K562 (cell line): ENCODE data around the gene AGAP1. TPM values are rescaled to one million over a fixed set of nuclear protein-coding genes. Genes with fewer than 3 reads are reported as not detected.

ENCODE experiments used
- ATAC-seq: fragments of 200-7000 bp; cut with Tn5 transposase; 3 replicates; pipeline ENCODE4 v1.9.1; 2020; ENCODE audit warnings: moderate library complexity
- BruUV-seq: library from RNA; stranded (reverse); fragments of 400-500 nt; replicated peaks from 2 replicates; lab custom pipeline; 2021; lab: Mats Ljungman, UMichigan
- CTCF ChIA-PET: fragments of 300-600 bp; formaldehyde crosslinking; extraction: SDS; loops from one replicate; lab custom pipeline; 2021; ENCODE audit warnings: low intra/inter-chr PET ratio; lab: Yijun Ruan, JAX
- POLR2A ChIA-PET: fragments of 300-600, 350-650 bp; sonication (Branson Sonifier 250); formaldehyde crosslinking; extraction: SDS; loops from one replicate; lab custom pipeline; 2021; ENCODE audit warnings: antibody characterized with exemption, inconsistent platforms; lab: Yijun Ruan, JAX
- DNase-seq, 4 experiments: peaks; one replicate each; pipeline versions ENCODE4 v3.0.0 to v3.0.0-alpha.2; 2011 to 2018; ENCODE audit warnings: low spot score in 3 of 4, mixed read lengths in 3 of 4; ENCODE audit errors: extremely low read depth in 1 of 4
- FAIRE-seq: peaks from 2 replicates; lab custom pipeline; 2011; peaks lifted over from hg19 to GRCh38; lab: Jason Lieb, UNC
- H2AFZ ChIP-seq: 2 replicates; pipeline ENCODE4 v1.6.0; 2011; ENCODE audit warnings: low read depth, low read length, control low read depth, inconsistent platforms
- H3K27ac ChIP-seq: fragments of 200-600 bp; 3 replicates; pipeline ENCODE4 v1.8.0; 2011; ENCODE audit warnings: low read depth, mild to moderate bottlenecking, control low read depth, inconsistent platforms, low read length, moderate library complexity, mixed read lengths; ENCODE audit errors: extremely low read depth
- H3K27me3 ChIP-seq, 2 experiments: fragments of 300-600 bp in 1 of 2; 2 replicates in 1 of 2; 3 replicates in 1 of 2; pipeline versions ENCODE4 v1.6.0 to v1.8.0; 2011; ENCODE audit warnings: inconsistent platforms in 2 of 2, low read length in 2 of 2, mild to moderate bottlenecking in 1 of 2, mixed read lengths in 1 of 2, moderate library complexity in 1 of 2; ENCODE audit not compliant: control insufficient read depth in 2 of 2, insufficient read depth in 2 of 2
- H3K36me3 ChIP-seq: fragments of 300-600 bp; 3 replicates; pipeline ENCODE4 v1.8.0; 2011; ENCODE audit warnings: mild to moderate bottlenecking, low read length, inconsistent platforms; ENCODE audit not compliant: control insufficient read depth, insufficient read depth
- H3K4me1 ChIP-seq, 2 experiments: fragments of 200-600 bp in 1 of 2; replicated peaks in 1 of 2; 2 replicates in 1 of 2; 3 replicates in 1 of 2; pipeline versions ENCODE4 v1.5.1 to v1.8.0; 2011; ENCODE audit warnings: inconsistent platforms in 2 of 2, low read length in 2 of 2, mild to moderate bottlenecking in 1 of 2, mixed read lengths in 1 of 2, moderate library complexity in 1 of 2; ENCODE audit not compliant: control insufficient read depth in 2 of 2, insufficient read depth in 2 of 2
- H3K4me2 ChIP-seq: 2 replicates; pipeline ENCODE4 v1.6.1; 2011; ENCODE audit warnings: low read length, control low read depth, inconsistent platforms, mixed read lengths; ENCODE audit not compliant: insufficient read depth
- H3K4me3 ChIP-seq: fragments of 200-600 bp; sonication (generic), shearing (Covaris generic); 2 replicates; pipeline ENCODE4 v1.5.1; 2016; ENCODE audit warnings: control low read depth, inconsistent platforms
- H3K79me2 ChIP-seq: fragments of 200-600 bp; 3 replicates; pipeline ENCODE4 v1.8.0; 2011; ENCODE audit warnings: low read length, inconsistent platforms; ENCODE audit not compliant: control insufficient read depth, insufficient read depth
- H3K9ac ChIP-seq, 2 experiments: 2 replicates each; pipeline versions ENCODE4 v1.6.0 to v1.6.1; 2011; ENCODE audit warnings: low read depth in 2 of 2, low read length in 2 of 2, control low read depth in 1 of 2, inconsistent platforms in 1 of 2, mild to moderate bottlenecking in 1 of 2, mixed read lengths in 1 of 2; ENCODE audit not compliant: insufficient read depth in 1 of 2
- H3K9me1 ChIP-seq: one replicate; pipeline ENCODE4 v1.6.0; 2011; ENCODE audit warnings: inconsistent platforms, mild to moderate bottlenecking, low read length, moderate library complexity; ENCODE audit not compliant: control insufficient read depth, insufficient read depth
- H3K9me3 ChIP-seq: replicated peaks from 2 replicates; pipeline ENCODE4 v1.5.1; 2011; ENCODE audit warnings: low read depth, low read length, inconsistent platforms; ENCODE audit not compliant: control insufficient read depth, insufficient read depth
- H4K20me1 ChIP-seq: replicated peaks from 2 replicates; pipeline ENCODE4 v1.6.1; 2011; ENCODE audit warnings: low read length, inconsistent platforms, mixed read lengths; ENCODE audit not compliant: control insufficient read depth, insufficient read depth
- ARHGAP35 ChIP-seq: fragments of 450-650 bp; IDR thresholded peaks from 2 replicates; pipeline ENCODE4 v1.6.1; 2018; ENCODE audit not compliant: partially characterized antibody
- FOXP1 ChIP-seq: sonication (generic); formaldehyde crosslinking; IDR thresholded peaks from 2 replicates; pipeline ENCODE4 v1.8.0; 2022; ENCODE audit warnings: mild to moderate bottlenecking, missing genetic modification reagents
- NR1H2 ChIP-seq: sonication (generic); formaldehyde crosslinking; IDR thresholded peaks from 2 replicates; pipeline ENCODE4 v1.4.0; 2020; ENCODE audit warnings: mild to moderate bottlenecking, missing genetic modification reagents
- RBBP5 ChIP-seq: fragments of 200-600 bp; sonication (generic); IDR thresholded peaks from 2 replicates; pipeline ENCODE4 v1.6.1; 2012; ENCODE audit warnings: borderline replicate concordance, mild to moderate bottlenecking, low read length, control low read depth, inconsistent platforms; ENCODE audit not compliant: insufficient read depth, poor library complexity, severe bottlenecking
- ZKSCAN3 ChIP-seq: fragments of 250-450 bp; sonication (Bioruptor Pico); IDR thresholded peaks from 2 replicates; pipeline ENCODE4 v1.4.0; 2020
- ZNF121 ChIP-seq: sonication (generic); formaldehyde crosslinking; conservative IDR thresholded peaks from 2 replicates; pipeline ENCODE4 v1.8.0; 2022; ENCODE audit warnings: missing genetic modification reagents
- WGBS: fragments of 100-300 bp; shearing (Covaris generic); methylation state at CpG from one replicate; pipeline ENCODE4 v1.1.6; 2016; ENCODE audit warnings: low coverage, mixed read lengths; ENCODE audit not compliant: insufficient coverage; ENCODE audit errors: missing lambda C conversion rate; 5-methylcytosine and 5-hydroxymethylcytosine counted together
- in situ Hi-C: fragments of 300-500 bp; cut with MboI; formaldehyde crosslinking; loops from 4 replicates; pipeline ENCODE4 v1.15.0; 2018; ENCODE audit warnings: inconsistent platforms, mixed read lengths
- intact Hi-C: fragments of 100-400 bp; cut with micrococcal nuclease; formaldehyde crosslinking; loops from 2 replicates; pipeline ENCODE4 v1.14.2; 2022
- polyA plus RNA-seq, 8 experiments: library from polyadenylated mRNA; depleted of rRNA in 4 of 8; stranded (reverse) in 5 of 8; unstranded in 3 of 8; fragments of >200 nt; fragmentation: Nextera tagmentation in 2 of 8; fragmentation: Illumina TruSeq in 1 of 8; extraction: Ambion mirVana in 2 of 8; extraction: Trizol in 1 of 8; gene quantifications; 2 replicates each; pipeline versions ENCODE4 v1.2.1 to v1.2.3, GENCODE V29; 2011 to 2014; ENCODE audit warnings: inconsistent platforms in 1 of 8, missing spikeins in 1 of 8
- total RNA-seq, 7 experiments: library from RNA; depleted of rRNA in 6 of 7; stranded (reverse); fragments of >200 nt in 6 of 7; fragmentation: Illumina TruSeq in 2 of 7; extraction: Trizol in 2 of 7; gene quantifications; 2 replicates each; pipeline versions ENCODE4 v1.2.1 to v1.2.3, GENCODE V29; 2011 to 2021; ENCODE audit warnings: low replicate concordance in 1 of 7
- TF ChIP-seq, protein P1 (sequence below): fragments of 450-650 bp; formaldehyde crosslinking; conservative IDR thresholded peaks from 2 replicates; pipeline ENCODE4 v1.4.0; 2022; ENCODE audit warnings: mild to moderate bottlenecking, missing genetic modification characterization

AGAP1 gene
- total and polyA plus RNA-seq, 9 of the 15 experiments (the other 6 are each of a cell fraction or from before 2014, with no cell fraction given) = 1.3 to 24.0 (median 10.6) TPM

DNA sequence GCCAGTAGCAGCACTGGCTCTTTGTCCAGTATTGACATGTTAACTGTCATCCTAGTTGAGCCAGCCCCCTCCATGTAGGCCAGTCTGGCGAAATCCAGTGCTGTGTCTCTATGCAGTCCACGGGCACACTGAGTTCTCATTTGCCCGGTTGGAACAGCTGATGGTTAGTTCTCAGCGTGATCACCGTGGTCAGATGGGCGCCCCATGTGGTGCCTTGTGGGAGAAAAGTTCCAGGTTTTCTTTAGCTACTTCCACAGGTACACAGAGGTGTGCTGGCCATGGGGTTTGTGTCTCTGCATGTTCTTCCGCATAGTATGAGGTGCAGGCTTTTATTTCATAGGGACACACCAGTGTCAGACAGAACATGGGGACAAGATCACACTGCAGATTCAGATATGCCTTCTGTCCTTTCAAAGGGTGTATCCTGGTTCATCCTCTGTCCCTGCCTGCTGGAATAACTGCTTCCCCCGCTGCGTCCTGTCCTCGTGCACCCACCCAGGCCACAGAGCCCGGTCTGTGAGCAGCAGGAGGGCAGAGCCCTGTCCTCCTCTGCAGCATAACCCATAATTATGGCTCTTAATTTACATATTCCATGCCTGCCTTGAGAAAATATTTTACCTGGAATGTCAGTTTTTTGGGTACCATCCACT, 340.3 kb downstream of the AGAP1 start:
- POLR2A ChIA-PET = no interaction called here
- WGBS = 87% methylated on average over 11 of the region's 11 CpGs
- H4K20me1 ChIP-seq = no peaks in the 10 kb centered on the region
- H3K27ac ChIP-seq = no peak overlapping the region
- CTCF ChIA-PET = no interaction called here
- H3K4me1 ChIP-seq = no peaks in the 10 kb centered on the region
- FAIRE-seq = no peak
- TF ChIP-seq NR1H2 (CRISPR knock-in tag) (no peak), FOXP1 (no peak), ZKSCAN3 (no peak), ARHGAP35 (no peak), RBBP5 (no peak), ZNF121 (CRISPR knock-in tag) (no peak)
- TF ChIP-seq, protein P1, sequence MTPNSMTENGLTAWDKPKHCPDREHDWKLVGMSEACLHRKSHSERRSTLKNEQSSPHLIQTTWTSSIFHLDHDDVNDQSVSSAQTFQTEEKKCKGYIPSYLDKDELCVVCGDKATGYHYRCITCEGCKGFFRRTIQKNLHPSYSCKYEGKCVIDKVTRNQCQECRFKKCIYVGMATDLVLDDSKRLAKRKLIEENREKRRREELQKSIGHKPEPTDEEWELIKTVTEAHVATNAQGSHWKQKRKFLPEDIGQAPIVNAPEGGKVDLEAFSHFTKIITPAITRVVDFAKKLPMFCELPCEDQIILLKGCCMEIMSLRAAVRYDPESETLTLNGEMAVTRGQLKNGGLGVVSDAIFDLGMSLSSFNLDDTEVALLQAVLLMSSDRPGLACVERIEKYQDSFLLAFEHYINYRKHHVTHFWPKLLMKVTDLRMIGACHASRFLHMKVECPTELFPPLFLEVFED (CRISPR knock-in tag) = no peak
- intact Hi-C loops = no loop called here
- in situ Hi-C loops = no loop called here
- no peaks in the 10 kb centered on the region for H3K36me3 ChIP-seq
- no peaks in the 10 kb centered on the region for H3K9me3 ChIP-seq
- H3K4me3 ChIP-seq = no peak overlapping the region
- H3K79me2 ChIP-seq = no peaks in the 10 kb centered on the region
- H3K27me3 ChIP-seq = no peaks in the 10 kb centered on the region
- H3K4me2 ChIP-seq = no peak overlapping the region
- H2AFZ ChIP-seq = no peak overlapping the region
- no TSS peak for BruUV-seq
- no peak for ATAC-seq
- no peak overlapping the region for H3K9ac ChIP-seq
- no peak for DNase-seq
- no peaks in the 10 kb centered on the region for H3K9me1 ChIP-seq
